ENCODE results near the gene UBE2O. TPM values are rescaled to one million over a fixed set of nuclear protein-coding genes. Genes with fewer than 3 reads are reported as not detected.

UBE2O gene
- total and polyA plus RNA-seq, 4 donors = 3.3 to 71.5 (median 9.2) TPM

GRCh38 chr17:76497699-76497978 is 44.7 kb upstream of the UBE2O start:
- H3K27ac ChIP-seq (ENCODE audit: low read depth in 1 of 2, low read length in 2 of 2) = peak overlapping the region; percentile 74 to 77
- H3K9me3 ChIP-seq (ENCODE audit: control insufficient read depth in 4 of 4, low read length in 3 of 4) = no peaks in the 10 kb centered on the region
- peaks cover 10 to 44% (median 29%) of the 10 kb centered on the region in 4 donors for H3K4me1 ChIP-seq (ENCODE audit: control insufficient read depth in 4 of 4, insufficient read depth in 4 of 4, low read length in 3 of 4)
- TF ChIP-seq RAD21 (IDR thresholded peaks at IDR 0.05) = no peak
- no peak for TF ChIP-seq ZBTB33 (IDR thresholded peaks at IDR 0.05)
- TF ChIP-seq FOXA1 (IDR thresholded peaks at IDR 0.05) = no peak
- no peak for TF ChIP-seq GABPA (IDR thresholded peaks at IDR 0.05 in 1 of 2, conservative IDR thresholded peaks at IDR 0.05 in 1 of 2)
- no peak for TF ChIP-seq JUND (IDR thresholded peaks at IDR 0.05)
- TF ChIP-seq TAF1 (conservative IDR thresholded peaks at IDR 0.05) = no peak
- TF ChIP-seq, protein P1, sequence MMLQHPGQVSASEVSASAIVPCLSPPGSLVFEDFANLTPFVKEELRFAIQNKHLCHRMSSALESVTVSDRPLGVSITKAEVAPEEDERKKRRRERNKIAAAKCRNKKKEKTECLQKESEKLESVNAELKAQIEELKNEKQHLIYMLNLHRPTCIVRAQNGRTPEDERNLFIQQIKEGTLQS (IDR thresholded peaks at IDR 0.05) = no peak
- TF ChIP-seq MAX (IDR thresholded peaks at IDR 0.05) = no peak
- TF ChIP-seq REST (IDR thresholded peaks at IDR 0.05) = no peak
- no peak for TF ChIP-seq HNF4A (conservative IDR thresholded peaks at IDR 0.05)
- TF ChIP-seq HNF4G (IDR thresholded peaks at IDR 0.05) = no peak
- no peak for TF ChIP-seq RXRA (IDR thresholded peaks at IDR 0.05)
- no peak for TF ChIP-seq SP1 (IDR thresholded peaks at IDR 0.05)
- TF ChIP-seq YY1 (IDR thresholded peaks at IDR 0.05) = no peak
- TF ChIP-seq EGR1 (IDR thresholded peaks at IDR 0.05; ENCODE audit: low read depth in 2 of 2) = no peak
- TF ChIP-seq FOXA2 (IDR thresholded peaks at IDR 0.05) = no peak
- TF ChIP-seq NR2F2 (IDR thresholded peaks at IDR 0.05) = no peak
- no peak for DNase-seq (ENCODE audit: low spot score)
- H3K4me3 ChIP-seq (ENCODE audit: low read depth in 1 of 3, low read length in 3 of 3) = peak overlapping the region in 1 of 3 donors; percentile 0
- no peaks in the 10 kb centered on the region for H3K36me3 ChIP-seq (ENCODE audit: control insufficient read depth in 4 of 4, insufficient read depth in 3 of 4, low read depth in 1 of 4, low read length in 3 of 4)
- no peaks in the 10 kb centered on the region for H3K27me3 ChIP-seq (ENCODE audit: control insufficient read depth in 4 of 4, insufficient read depth in 4 of 4, low read length in 3 of 4)
- H3K9ac ChIP-seq (ENCODE audit: low read depth in 1 of 2, low read length in 2 of 2) = peak overlapping the region in 1 of 2 donors; percentile 28
- 24% methylated on average over 2 of the region's 2 CpGs for WGBS

DNA sequence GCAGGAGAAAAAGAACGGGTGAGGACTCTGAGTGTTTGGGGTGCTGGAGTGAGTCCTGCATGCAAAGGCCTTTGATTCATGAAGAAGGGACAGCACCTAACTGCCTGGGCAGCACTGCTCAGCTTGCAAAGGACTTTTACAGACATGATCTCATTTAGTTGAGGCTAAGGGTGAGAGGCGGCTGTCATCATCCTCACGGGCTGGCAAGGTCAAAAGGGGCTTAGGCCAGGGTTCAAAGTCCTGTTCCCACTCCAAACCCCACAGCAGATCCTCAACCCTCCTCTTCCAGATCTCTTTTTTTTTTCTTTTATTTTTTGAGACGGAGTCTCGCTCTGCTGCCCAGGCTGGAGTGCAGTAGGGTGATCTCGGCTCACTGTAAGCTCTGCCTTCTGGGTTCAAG is 43.5 kb upstream of the UBE2O start:
- no peak for DNase-seq (ENCODE audit: low spot score)
- Histone ChIP-seq H3K9ac (ENCODE audit: low read depth in 1 of 2, low read length in 2 of 2) (no peak overlapping the region), H3K4me1 (ENCODE audit: control insufficient read depth in 4 of 4, insufficient read depth in 4 of 4, low read length in 3 of 4) (peaks cover 10 to 42% (median 26%) of the 10 kb centered on the region in 4 donors), H3K9me3 (ENCODE audit: control insufficient read depth in 4 of 4, low read length in 3 of 4) (no peaks in the 10 kb centered on the region), H3K27ac (ENCODE audit: low read depth in 1 of 2, low read length in 2 of 2) (no peak overlapping the region), H3K4me3 (ENCODE audit: low read depth in 1 of 3, low read length in 3 of 3) (no peak overlapping the region), H3K36me3 (ENCODE audit: control insufficient read depth in 4 of 4, insufficient read depth in 3 of 4, low read depth in 1 of 4, low read length in 3 of 4) (no peaks in the 10 kb centered on the region), H3K27me3 (ENCODE audit: control insufficient read depth in 4 of 4, insufficient read depth in 4 of 4, low read length in 3 of 4) (no peaks in the 10 kb centered on the region)
- no peak for TF ChIP-seq GABPA (IDR thresholded peaks at IDR 0.05 in 1 of 2, conservative IDR thresholded peaks at IDR 0.05 in 1 of 2)
- no peak for TF ChIP-seq NR2F2 (IDR thresholded peaks at IDR 0.05)
- no peak for TF ChIP-seq RXRA (IDR thresholded peaks at IDR 0.05)
- TF ChIP-seq HNF4A (conservative IDR thresholded peaks at IDR 0.05) = no peak
- TF ChIP-seq RAD21 (IDR thresholded peaks at IDR 0.05) = no peak
- TF ChIP-seq EGR1 (IDR thresholded peaks at IDR 0.05; ENCODE audit: low read depth in 2 of 2) = no peak
- no peak for TF ChIP-seq SP1 (IDR thresholded peaks at IDR 0.05)
- TF ChIP-seq ZBTB33 (IDR thresholded peaks at IDR 0.05) = no peak
- TF ChIP-seq FOXA1 (IDR thresholded peaks at IDR 0.05) = no peak
- no peak for TF ChIP-seq REST (IDR thresholded peaks at IDR 0.05)
- TF ChIP-seq FOXA2 (IDR thresholded peaks at IDR 0.05) = no peak
- TF ChIP-seq, protein P1 (IDR thresholded peaks at IDR 0.05) = no peak
- TF ChIP-seq JUND (IDR thresholded peaks at IDR 0.05) = no peak
- TF ChIP-seq YY1 (IDR thresholded peaks at IDR 0.05) = no peak
- 90% methylated on average over 6 of the region's 6 CpGs for WGBS

Data from liver (tissue), 9 donors.